ENCODE results near the gene DNMT3B.
"Not testable (repeated sequence)": the region's sequence is repeated elsewhere in the genome, so short reads cannot be mapped to it uniquely, and the experiment has no call there.

DNMT3B gene

DNA sequence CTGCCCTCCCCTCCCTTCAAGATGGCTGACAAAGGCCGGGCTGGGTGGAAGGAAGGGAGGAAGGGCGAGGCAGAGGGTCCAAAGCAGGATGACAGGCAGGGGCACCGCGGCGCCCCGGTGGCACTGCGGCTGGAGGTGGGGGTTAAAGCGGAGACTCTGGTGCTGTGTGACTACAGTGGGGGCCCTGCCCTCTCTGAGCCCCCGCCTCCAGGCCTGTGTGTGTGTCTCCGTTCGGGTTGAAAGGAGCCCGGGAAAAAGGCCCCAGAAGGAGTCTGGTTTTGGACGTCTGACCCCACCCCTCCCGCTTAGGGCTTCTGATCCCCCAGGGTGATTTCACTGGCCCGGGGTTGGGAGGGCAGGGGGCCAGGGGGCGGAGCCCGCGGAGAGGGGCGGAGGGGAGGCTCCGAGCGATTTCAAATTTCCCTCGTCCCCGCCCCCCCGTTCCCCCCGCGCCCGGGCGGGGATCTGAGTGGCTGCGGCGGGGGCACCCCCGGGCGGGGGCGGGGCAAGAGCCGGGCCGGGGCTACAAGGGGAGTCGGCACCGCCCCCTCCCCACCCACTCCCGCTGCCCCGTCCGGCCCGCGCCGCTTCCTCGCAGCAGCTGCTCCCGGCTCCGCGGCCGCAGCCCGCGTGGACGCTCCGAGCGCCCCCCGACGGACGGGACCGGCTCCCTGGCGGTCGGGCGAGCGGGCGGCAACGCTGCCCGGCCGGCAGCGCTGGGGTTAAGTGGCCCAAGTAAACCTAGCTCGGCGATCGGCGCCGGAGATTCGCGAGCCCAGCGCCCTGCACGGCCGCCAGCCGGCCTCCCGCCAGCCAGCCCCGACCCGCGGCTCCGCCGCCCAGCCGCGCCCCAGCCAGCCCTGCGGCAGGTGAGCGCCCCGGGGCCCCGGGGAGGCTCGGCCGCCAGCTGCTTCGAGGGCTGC is at the start of gene DNMT3B:
TSS of gene DNMT3B (plus strand) at position 555 of the 923 bp plus-strand sequence. CDS start 17,939 bp downstream, outside the sequence.
- no peak for DNase-seq (ENCODE audit: low read depth, low spot score)

GRCh38 chr20:32718749-32719348 is 43.3 kb upstream of the DNMT3B start:
- no peak for DNase-seq (ENCODE audit: low read depth, low spot score)

DNA sequence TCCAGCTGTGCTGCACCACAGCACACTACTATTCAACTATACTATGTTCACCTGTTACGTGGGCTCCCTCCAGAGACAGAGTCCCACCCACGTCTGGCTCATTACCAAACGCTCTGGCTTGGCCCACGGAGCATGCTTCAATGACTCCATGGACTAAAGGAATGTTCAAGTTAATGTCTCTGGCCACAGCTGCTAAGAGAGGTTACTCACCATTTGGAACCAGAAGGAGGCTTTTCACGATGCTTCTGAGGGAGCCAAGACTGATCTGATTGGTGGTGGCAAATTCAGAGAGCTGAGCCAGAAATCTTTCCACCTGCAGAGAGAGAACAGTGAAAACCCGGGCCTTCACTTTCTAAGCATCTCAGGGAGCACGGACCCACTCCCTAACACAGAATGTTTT is 34.5 kb upstream of the DNMT3B start:
- DNase-seq (ENCODE audit: low read depth, low spot score) = no peak

DNA sequence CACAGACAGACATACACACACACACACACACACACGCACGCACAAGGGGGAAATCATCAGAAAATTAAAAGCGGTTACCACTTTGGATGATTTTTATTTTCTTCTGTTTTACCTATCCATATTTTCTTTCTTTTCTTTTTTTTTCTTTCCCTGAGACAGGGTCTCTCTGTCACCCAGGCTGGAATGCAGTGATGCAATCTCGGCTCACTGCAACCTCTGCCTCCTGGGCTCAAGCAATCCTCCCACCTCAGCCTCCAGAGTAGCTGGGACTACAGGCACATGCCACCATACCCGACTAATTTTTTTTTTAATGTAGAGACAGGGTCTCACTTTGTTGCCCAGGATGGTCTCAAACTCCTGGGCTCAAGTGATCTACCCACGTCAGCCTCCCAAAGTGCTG is 33.8 kb upstream of the DNMT3B start:
- not testable (repeated sequence) for DNase-seq (ENCODE audit: low read depth, low spot score)

GRCh38 chr20:32729334-32729733 is 32.9 kb upstream of the DNMT3B start:
- DNase-seq (ENCODE audit: low read depth, low spot score) = not testable (repeated sequence)

DNA sequence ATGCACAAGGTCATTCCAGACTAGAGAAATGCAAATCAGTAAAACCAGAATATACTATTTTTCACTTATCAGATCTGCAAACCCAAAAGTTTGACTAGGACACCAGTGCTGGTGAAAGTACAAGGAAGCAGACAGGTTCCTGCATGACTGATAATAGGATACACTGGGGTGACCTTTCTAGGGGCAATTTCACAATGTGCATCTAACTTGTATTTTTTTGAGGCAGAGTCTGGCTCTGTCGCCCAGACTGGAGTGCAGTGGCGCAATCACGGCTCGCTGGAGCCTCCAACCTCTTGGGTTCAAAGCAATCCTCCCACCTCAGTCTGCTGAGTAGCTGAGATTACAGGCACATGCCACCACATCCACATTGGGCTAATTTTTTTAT is 30.3 kb upstream of the DNMT3B start:
- no peak for DNase-seq (ENCODE audit: low read depth, low spot score)

DNA sequence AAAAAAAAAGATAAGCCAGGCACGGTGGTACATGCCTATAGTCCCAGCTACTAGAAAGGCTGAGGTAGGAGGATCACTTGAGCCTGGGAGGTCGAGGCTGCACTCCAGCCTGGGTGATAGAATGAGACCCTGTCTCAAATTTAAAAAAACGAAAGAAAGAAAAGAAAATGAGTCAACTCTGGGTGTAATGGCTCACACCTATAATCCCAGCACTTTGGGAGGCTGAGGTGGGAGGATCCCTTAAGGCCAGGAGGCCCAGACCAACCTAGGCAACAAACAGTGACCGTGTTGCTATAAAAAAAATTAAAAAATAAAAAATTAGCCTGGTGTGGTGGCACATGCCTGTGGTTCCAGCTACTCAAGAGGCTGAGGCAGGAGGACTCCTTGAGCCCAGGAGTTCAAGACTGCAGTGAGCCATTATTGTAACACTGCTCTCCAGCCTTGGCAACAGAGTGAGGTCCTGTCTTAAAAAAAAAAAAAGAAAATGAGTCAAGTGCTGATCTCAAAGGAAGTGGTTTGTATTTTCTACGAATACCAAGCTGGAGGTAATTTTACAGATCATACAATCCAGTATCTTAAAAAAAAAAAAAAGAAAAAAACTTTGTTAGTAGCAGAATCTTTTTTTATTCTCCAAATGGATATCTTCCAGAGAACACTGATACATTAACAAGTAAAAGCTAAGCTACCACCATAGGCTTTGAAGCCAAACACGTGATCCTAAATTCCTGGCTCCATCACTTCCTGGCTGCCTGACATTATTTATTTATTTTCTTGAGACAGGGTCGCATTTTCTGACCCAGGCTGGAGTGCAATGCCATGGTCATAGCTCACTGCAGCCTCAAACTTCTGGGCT is 24.6 kb upstream of the DNMT3B start:
- DNase-seq (ENCODE audit: low read depth, low spot score) = no peak

DNA sequence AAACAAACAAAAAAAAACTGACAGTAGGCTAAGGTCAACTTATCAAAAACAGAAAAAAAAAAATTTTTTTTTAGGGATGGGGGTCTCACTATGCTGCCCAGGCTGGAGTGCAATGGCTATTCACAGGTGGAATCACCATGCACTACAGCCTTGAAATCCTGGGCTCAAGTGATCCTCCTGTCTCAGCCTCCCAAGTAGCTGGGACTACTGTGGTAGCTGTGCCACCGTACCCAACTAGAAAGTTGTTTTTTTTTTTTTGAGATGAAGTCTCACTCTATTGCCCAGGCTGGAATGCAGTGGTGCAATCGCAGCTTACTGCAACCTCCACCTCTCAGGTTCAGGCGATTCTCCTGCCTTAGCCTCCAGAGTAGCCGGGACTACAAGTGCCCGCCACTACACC is 21.0 kb upstream of the DNMT3B start:
- DNase-seq (ENCODE audit: low read depth, low spot score) = no peak

DNA sequence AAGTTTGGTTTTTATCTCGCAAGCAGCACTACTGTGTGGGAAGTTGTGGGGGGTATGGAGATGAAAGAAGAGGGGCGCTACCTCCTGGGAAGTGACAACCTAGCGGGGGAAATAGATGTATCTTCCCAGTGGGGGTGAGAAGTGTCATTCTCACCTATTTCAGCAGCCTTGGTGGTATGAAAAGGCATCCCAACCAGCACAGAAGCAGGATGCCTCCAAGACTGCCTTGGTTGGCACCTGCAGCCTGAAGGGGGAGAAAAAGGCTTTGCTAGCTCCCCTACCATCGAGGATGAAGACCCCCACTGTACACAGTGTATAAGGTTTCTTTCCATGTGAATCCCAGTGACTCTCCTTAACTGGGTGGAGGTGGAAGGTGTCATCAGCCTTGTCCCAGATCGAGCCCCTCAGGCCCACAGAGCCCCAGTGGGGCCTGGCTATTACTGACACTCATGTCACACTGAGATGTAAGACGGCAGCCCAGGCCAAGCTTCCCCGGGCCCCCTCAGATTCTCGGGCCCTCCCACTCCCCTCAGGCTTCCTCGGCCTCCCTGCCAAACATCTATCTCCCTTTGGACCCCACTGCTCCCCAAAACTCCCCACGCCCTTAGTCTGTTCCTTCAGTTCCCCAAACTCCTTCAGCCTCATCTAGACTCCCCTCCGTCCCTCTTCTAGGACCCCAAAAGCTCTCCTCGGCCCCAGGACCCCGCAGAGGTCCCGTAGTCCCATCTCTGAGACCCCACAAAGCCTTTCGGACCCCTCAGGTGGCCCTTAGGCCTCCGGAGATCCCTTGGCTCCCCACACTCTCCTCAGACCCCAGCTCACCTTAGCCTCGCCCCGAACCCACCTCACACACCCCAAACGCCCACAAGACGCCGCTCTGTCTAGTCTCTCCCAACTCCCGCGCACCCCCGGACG is 19.6 kb upstream of the DNMT3B start:
- no peak for DNase-seq (ENCODE audit: low read depth, low spot score)

DNA sequence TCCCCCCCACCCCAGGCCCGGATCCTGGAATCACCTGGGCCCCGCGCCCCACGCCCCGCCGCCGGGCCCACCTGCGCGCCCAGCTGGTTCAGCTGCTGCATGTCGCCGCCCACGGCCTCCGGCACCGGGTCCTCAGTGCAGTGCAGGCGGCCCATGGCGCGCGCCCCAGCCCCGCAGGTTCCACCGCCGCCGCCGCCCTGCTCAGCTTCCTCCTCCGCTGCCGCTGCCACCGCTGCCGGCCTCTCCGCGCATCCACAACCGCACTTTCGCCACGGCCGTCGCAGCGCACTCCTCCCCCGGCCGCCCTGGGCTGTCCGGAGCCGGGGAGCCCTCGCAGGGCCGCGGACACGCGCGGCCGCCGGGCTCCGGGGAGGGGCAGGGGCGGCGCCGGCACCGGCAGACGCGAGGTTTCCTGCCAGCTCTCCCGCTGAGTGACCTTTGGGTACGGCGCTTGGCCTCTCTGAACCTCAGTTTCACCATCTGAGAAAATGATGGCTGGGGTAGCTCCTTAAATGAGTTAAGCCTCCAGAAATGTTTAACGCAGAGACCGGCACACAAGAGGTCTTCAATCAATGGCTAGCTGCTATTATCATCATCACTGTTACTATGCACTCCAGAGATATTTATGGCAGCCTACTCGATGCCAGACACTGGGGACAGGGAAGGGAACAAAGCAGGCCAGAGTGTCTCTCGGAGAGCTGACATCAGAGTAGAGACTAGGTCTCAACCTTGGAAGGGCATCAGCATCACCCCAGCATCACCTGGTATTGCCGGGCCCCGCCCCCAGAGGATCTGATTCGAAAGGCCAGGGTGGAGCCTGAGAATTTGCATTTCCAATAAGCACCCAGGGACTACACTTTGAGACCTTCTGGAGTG is 18.7 kb upstream of the DNMT3B start, which contains the start of gene COMMD7:
TSS of gene COMMD7 (minus strand) at position 231 of the 876 bp plus-strand sequence. CDS start at position 155, 76 bp downstream.
- DNase-seq (ENCODE audit: low read depth, low spot score) = no peak

GRCh38 chr20:32749914-32750637 is 12.1 kb upstream of the DNMT3B start:
- DNase-seq (ENCODE audit: low read depth, low spot score) = no peak

DNA sequence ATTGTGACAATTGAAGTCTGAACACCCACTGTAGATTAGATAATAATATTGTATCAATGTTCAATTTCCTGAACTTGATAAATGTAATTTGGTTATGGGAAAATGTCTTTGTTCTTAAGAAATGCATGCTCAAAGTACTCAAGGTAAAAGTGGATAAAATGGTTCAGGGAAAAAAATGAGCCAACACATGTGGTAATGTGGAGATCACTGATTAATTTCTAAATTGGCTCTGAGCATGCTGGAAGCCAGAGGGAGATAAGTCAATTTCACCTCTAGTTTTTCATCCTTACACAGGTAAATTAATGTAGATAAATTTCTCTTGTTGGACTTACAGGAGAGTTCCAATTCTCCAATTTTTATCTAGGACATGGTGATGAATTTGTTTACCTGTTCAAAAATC is 10.9 kb upstream of the DNMT3B start:
- no peak for DNase-seq (ENCODE audit: low read depth, low spot score)

DNA sequence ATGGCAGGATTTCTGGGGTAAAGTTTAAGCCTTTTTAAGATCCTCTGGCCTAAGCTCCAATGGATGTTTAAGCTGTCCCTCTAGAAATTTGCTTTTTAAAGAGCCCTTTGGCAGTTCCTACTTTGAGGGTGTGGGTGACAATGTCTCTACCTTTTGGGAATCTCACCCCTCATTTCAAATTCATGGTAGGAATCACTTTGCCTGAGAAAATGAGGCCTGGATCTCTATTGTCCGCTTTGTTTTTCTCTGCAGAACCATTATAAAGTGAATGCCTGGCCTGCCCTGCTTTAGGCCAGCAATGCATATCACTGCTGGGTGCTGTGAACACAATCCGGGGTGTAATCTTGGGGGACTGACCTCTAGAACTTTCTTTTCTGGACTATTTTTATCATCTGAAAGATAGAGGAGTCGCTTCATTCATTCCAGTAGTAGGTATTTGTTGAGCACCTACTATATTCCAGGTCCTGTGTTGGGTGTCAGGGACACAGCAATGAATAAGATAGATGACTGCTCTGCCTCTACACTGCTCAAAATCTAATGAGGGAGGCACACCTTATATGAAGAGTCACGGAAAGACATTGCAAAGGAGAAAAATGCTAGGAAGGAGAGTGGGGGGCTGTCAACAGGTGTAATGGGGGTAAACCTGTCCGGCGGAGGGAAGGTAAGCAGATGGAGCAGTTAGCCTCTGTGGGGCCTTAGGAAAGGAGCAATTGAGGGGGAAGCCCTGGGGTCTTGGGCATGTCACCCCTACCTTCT is 10.3 kb upstream of the DNMT3B start:
- DNase-seq (ENCODE audit: low read depth, low spot score) = no peak

DNA sequence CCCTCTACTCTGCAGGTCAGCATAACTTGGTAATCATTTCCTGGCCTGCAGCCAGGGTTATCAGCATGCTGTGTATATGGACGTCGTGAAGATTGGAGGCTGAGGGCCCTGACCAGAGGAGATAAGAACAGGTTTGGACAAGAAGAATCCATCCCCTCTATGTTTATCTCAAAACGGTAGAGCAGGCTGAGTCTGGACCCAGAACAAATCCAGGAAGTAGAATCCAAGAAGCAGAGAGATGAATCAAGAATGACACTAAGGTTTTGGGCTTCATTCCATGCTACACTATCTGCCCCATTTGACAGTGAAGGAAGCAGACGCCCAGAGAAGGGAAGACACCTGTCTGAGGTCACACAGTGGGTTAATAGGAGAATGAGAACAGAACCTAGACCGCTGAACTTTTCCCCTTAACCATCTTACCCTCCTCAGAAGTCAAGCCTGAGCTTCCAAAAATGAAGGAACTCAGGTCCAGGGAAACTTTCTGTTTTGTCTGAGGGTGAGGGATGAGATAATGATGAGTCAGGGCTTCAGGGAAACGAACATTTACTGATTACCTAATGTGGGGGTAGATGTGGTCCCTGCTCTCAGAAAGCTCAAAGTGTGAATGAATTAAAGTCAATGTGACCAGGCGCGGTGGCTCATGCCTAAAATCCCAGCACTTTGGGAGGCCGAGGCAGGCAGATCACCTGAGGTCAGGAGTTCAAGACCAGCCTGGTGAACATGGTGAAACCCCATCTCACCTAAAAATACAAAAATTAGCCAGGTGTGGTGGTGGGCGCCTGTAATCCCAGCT is 9.5 kb upstream of the DNMT3B start:
- no peak for DNase-seq (ENCODE audit: low read depth, low spot score)

- no peak for DNase-seq (ENCODE audit: low read depth, low spot score)
Observed at GRCh38 chr20:32753731-32754130, 8.5 kb upstream of the DNMT3B start.

GRCh38 chr20:32756156-32756555 is 6.0 kb upstream of the DNMT3B start:
- no peak for DNase-seq (ENCODE audit: low read depth, low spot score)

GRCh38 chr20:32761417-32761830 is 761 bp upstream of the DNMT3B start:
- no peak for DNase-seq (ENCODE audit: low read depth, low spot score)

DNA sequence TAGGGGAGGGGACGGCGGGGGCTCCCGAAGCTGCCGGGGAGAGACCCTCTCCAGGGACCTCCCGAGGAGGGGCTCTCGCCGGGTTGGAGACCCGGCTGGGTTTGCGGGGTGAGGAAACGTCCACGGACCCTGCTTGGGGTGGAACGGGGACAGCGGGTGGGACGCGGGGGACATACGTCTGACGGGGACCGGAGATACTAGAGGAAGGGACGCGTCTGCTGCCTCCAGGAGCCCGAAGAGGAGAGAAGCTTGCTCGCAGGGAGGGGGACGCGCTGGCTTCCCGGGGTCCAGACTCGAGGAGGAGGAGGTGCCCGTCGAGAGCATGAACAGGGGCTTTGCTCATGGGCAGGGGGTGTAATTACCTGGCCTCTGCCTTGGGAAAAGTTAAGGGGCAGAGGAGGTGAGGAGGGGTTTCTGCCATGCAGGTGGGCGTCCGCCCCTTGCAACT is 593 bp downstream of the DNMT3B start:
- no peak for DNase-seq (ENCODE audit: low read depth, low spot score)
